ENCODE data around the gene GPRC6A. TPM values are rescaled to one million over a fixed set of nuclear protein-coding genes. Genes with fewer than 3 reads are reported as not detected.

Gene GPRC6A
- total and polyA plus RNA-seq, 11 donors = not detected

DNA sequence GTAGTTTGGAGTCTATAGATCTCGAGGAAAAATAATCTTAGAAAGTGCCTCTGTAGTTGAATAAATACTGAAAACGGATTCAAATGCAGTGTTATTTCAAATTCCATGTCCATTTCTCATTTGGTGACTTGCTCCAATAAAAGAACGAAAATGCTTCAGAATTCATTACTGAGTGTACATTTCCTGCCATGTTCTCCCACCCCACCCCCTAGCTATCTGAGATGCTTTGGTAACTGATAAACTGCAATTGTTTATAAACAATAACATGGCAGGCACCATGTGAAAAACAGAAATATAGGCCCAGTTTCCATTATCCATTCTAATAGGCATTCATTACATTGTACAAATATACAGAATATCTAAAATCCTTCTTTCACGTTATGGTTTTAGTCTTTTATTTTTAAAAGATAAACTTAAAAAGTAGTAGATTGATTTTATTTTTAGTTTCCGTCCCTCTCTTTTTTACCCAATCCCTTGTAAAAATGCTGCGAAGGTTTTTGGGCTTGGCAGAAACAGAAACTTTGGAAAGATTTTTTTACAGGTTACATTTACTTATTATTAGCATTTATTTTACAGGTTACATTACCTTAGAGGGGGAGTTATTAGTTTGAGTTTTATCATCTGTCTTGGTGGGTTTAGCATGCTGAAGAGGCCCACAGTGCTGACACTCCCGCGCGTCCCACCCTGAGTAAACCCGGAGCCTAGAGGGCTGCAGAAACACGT lies 64.8 kb downstream of the GPRC6A start:
- H3K27ac ChIP-seq = peak overlapping the region in 5 of 12 donors; percentile 52 to 82 (median 58)
- peaks cover 0 to 6% (median 0%) of the 10 kb centered on the region in 9 donors for H3K36me3 ChIP-seq
- intact Hi-C loops (cut with DNase I) = no loop called here
- H3K4me3 ChIP-seq = peak overlapping the region; percentile 34 to 73 (median 60)
- DNase-seq (no peak), ATAC-seq (peak in 2 of 4 donors; percentile 21 to 23)
- H3K27me3 ChIP-seq = peaks cover 0 to 57% (median 19%) of the 10 kb centered on the region in 9 donors
- no peaks in the 10 kb centered on the region for H3K9me3 ChIP-seq
- TF ChIP-seq POLR2A (IDR thresholded peaks at IDR 0.05) = no peak
- TF ChIP-seq, protein P1, sequence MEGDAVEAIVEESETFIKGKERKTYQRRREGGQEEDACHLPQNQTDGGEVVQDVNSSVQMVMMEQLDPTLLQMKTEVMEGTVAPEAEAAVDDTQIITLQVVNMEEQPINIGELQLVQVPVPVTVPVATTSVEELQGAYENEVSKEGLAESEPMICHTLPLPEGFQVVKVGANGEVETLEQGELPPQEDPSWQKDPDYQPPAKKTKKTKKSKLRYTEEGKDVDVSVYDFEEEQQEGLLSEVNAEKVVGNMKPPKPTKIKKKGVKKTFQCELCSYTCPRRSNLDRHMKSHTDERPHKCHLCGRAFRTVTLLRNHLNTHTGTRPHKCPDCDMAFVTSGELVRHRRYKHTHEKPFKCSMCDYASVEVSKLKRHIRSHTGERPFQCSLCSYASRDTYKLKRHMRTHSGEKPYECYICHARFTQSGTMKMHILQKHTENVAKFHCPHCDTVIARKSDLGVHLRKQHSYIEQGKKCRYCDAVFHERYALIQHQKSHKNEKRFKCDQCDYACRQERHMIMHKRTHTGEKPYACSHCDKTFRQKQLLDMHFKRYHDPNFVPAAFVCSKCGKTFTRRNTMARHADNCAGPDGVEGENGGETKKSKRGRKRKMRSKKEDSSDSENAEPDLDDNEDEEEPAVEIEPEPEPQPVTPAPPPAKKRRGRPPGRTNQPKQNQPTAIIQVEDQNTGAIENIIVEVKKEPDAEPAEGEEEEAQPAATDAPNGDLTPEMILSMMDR (IDR thresholded peaks at IDR 0.05) = no peak
- WGBS, 4 donors = 69 to 81% (median 75%) methylated on average over 11 of the region's 11 CpGs
- peaks cover 0 to 25% (median 6%) of the 10 kb centered on the region in 12 donors for H3K4me1 ChIP-seq

DNA sequence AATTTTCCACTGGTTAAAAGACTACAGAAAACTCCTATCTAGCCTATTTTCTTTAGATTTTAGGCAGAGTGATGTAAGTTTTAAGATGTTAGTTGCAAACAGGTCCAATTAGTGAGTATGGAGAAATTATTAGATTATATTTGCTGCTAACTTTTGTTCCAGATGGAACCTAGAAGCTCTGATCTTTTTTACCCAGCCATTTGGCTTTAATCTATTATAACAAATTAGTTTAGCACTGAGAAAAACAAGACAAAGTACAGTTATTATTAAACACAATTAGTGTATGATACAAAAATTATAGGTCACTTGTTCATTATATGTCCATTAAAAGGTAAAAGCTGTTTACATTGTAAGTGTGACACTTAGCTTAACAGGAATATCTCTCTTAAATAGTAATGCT lies 65.8 kb downstream of the GPRC6A start:
- DNase-seq (no peak), ATAC-seq (no peak)
- Histone ChIP-seq H3K27ac (no peak overlapping the region), H3K4me1 (peaks cover 0 to 25% (median 6%) of the 10 kb centered on the region in 12 donors), H3K4me3 (peak overlapping the region in 4 of 12 donors; percentile 18 to 73 (median 64)), H3K9me3 (no peaks in the 10 kb centered on the region), H3K36me3 (peaks cover 0 to 6% (median 0%) of the 10 kb centered on the region in 9 donors), H3K27me3 (peaks cover 0 to 57% (median 19%) of the 10 kb centered on the region in 9 donors)
- no peak for TF ChIP-seq POLR2A (IDR thresholded peaks at IDR 0.05)
- TF ChIP-seq, protein P1 (IDR thresholded peaks at IDR 0.05) = no peak
- intact Hi-C loops (cut with DNase I) = no loop called here

DNA sequence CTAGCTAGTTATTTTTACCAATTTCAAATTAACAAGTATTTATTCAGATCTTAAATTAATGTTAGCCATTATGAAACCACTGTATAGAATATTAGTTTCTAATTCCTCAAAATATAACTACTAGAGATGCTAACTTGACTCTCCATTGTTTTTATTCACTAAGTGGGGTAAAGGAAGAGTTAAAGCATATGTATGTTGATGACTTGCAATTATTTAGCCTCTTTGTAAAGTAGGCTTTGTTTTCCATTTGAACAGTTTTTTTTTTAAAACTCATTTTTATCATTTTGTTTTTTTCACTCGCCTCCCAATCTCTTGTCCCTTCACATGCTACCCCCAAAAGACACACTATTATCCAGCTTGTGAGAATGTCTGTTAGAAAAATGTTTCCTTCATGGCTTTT lies 66.6 kb downstream of the GPRC6A start:
- Histone ChIP-seq H3K4me1 (peaks cover 0 to 23% (median 6%) of the 10 kb centered on the region in 12 donors), H3K27me3 (peaks cover 0 to 52% (median 19%) of the 10 kb centered on the region in 9 donors), H3K9me3 (no peaks in the 10 kb centered on the region), H3K4me3 (no peak overlapping the region), H3K36me3 (peaks cover 0 to 6% (median 0%) of the 10 kb centered on the region in 9 donors), H3K27ac (no peak overlapping the region)
- TF ChIP-seq, protein P1 (IDR thresholded peaks at IDR 0.05) = no peak
- no peak for TF ChIP-seq POLR2A (IDR thresholded peaks at IDR 0.05)
- no peak for DNase-seq
- intact Hi-C loops (cut with DNase I) = no loop called here
- ATAC-seq = no peak
- 82 to 89% (median 84%) methylated on average over 1 of the region's 1 CpG for WGBS, 4 donors

DNA sequence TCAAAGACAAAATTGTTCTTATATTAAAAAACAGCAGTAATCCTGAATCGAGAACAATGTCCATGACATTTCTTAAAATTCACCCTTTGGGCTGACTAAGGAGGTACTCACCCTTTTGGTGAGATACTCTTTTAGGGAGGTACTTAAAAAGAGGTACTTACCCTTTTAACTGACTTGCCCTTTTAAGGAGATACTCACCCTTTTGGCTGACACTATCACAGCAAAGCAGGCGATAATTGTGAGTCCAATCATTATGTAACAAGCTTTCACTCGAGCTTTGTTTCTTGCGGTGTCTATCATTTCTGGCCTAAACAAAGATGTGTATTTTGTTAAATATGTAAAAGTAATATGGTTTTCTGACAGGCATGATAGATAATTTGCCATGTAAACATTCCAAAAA lies 67.1 kb downstream of the GPRC6A start:
- no peak for DNase-seq
- 62 to 73% (median 68%) methylated on average over 4 of the region's 4 CpGs for WGBS, 4 donors
- TF ChIP-seq POLR2A (IDR thresholded peaks at IDR 0.05) = no peak
- TF ChIP-seq, protein P1 (IDR thresholded peaks at IDR 0.05) = no peak
- Histone ChIP-seq H3K4me1 (peaks cover 0 to 19% (median 6%) of the 10 kb centered on the region in 12 donors), H3K4me3 (no peak overlapping the region), H3K27ac (no peak overlapping the region), H3K36me3 (peaks cover 0 to 6% (median 0%) of the 10 kb centered on the region in 9 donors), H3K27me3 (peaks cover 0 to 48% (median 19%) of the 10 kb centered on the region in 9 donors), H3K9me3 (no peaks in the 10 kb centered on the region)
- intact Hi-C loops (cut with DNase I) = no loop called here
- ATAC-seq = no peak

Data from heart left ventricle (tissue), 16 donors.